ENCODE data around the gene SLC25A23. TPM values are rescaled to one million over a fixed set of nuclear protein-coding genes. Genes with fewer than 3 reads are reported as not detected.
A peak's percentile ranks its signal among the peaks of the same experiment; 100 is the strongest.

SLC25A23 gene
- total and polyA plus RNA-seq, 9 of the 15 experiments (the other 6 are each of a cell fraction or from before 2014, with no cell fraction given) = 6.1 to 72.0 (median 26.6) TPM

- TF ChIP-seq HINFP (tag; conservative IDR thresholded peaks at IDR 0.05; ENCODE audit: low read depth) (no peak), ZNF134 (CRISPR knock-in tag; conservative IDR thresholded peaks at IDR 0.05) (no peak), POLR3A (IDR thresholded peaks at IDR 0.05; ENCODE audit: borderline replicate concordance, extremely low read depth, insufficient read depth, insufficient read length) (no peak), POLR2AphosphoS2 (IDR thresholded peaks at IDR 0.05; ENCODE audit: low read length) (no peak), PHF21A (IDR thresholded peaks at IDR 0.05; ENCODE audit: borderline replicate concordance, low read depth) (no peak), ZBTB7A (IDR thresholded peaks at IDR 0.05; ENCODE audit: borderline replicate concordance, control insufficient read depth, low read depth, low read length) (peak; percentile 85), ETV1 (tag; conservative IDR thresholded peaks at IDR 0.05; ENCODE audit: low read depth) (peak; percentile 85), SAP30 (IDR thresholded peaks at IDR 0.05; ENCODE audit: borderline replicate concordance, insufficient read depth, low read depth, low read length, poor library complexity, severe bottlenecking) (peak; percentile 49), ZNF785 (CRISPR knock-in tag; IDR thresholded peaks at IDR 0.05) (no peak), JUND (IDR thresholded peaks at IDR 0.05; ENCODE audit: borderline replicate concordance, low read depth, low read length) (0 out of 2 replicates have a peak, but pooled peaks have one; percentile 21), JUND (tag; IDR thresholded peaks at IDR 0.05; ENCODE audit: borderline replicate concordance, low read depth, low read length) (0 out of 3 replicates have a peak, but pooled peaks have one; percentile 63), ZNF79 (CRISPR knock-in tag; IDR thresholded peaks at IDR 0.05; ENCODE audit: low read depth) (no peak), HIVEP1 (CRISPR knock-in tag; IDR thresholded peaks at IDR 0.05) (no peak), RNF2 (IDR thresholded peaks at IDR 0.05) (0 out of 2 replicates have a peak, but pooled peaks have one; percentile 63), YY1 (IDR thresholded peaks at IDR 0.05; ENCODE audit: borderline replicate concordance in 1 of 3, control insufficient read depth in 1 of 3, extremely low read depth in 1 of 3, insufficient read depth in 3 of 3, insufficient read length in 1 of 3, insufficient replicate concordance in 2 of 3, low read depth in 1 of 3, low read length in 2 of 3) (peak in 2 of 3 experiments; percentile 33 to 35), ZNF384 (IDR thresholded peaks at IDR 0.05; ENCODE audit: low read depth, low read length) (no peak), KLF6 (CRISPR knock-in tag; IDR thresholded peaks at IDR 0.05; ENCODE audit: borderline replicate concordance) (no peak), SIX5 (IDR thresholded peaks at IDR 0.05; ENCODE audit: borderline replicate concordance in 1 of 2, insufficient read depth in 1 of 2, low read depth in 1 of 2, low read length in 2 of 2) (no peak), TARDBP (IDR thresholded peaks at IDR 0.05) (no peak), VEZF1 (CRISPR knock-in tag; IDR thresholded peaks at IDR 0.05) (peak; percentile 73)
- TF ChIP-seq, protein P1, sequence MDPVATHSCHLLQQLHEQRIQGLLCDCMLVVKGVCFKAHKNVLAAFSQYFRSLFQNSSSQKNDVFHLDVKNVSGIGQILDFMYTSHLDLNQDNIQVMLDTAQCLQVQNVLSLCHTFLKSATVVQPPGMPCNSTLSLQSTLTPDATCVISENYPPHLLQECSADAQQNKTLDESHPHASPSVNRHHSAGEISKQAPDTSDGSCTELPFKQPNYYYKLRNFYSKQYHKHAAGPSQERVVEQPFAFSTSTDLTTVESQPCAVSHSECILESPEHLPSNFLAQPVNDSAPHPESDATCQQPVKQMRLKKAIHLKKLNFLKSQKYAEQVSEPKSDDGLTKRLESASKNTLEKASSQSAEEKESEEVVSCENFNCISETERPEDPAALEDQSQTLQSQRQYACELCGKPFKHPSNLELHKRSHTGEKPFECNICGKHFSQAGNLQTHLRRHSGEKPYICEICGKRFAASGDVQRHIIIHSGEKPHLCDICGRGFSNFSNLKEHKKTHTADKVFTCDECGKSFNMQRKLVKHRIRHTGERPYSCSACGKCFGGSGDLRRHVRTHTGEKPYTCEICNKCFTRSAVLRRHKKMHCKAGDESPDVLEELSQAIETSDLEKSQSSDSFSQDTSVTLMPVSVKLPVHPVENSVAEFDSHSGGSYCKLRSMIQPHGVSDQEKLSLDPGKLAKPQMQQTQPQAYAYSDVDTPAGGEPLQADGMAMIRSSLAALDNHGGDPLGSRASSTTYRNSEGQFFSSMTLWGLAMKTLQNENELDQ (CRISPR knock-in tag; IDR thresholded peaks at IDR 0.05; ENCODE audit: borderline replicate concordance) = no peak
These were observed 66.3 kb downstream of the SLC25A23 start, which contains the start of gene GTF2F1 (continued) for GRCh38 chr19:6393074-6393982.

Measured in K562 (cell line).